Smooth muscle cell (in vitro differentiated cells): ENCODE results near the gene OR10H1. TPM values are rescaled to one million over a fixed set of nuclear protein-coding genes. Genes with fewer than 3 reads are reported as not detected.
"Not testable (repeated sequence)": the region's sequence is repeated elsewhere in the genome, so short reads cannot be mapped to it uniquely, and the experiment has no call there.

Experiments used
- DNase-seq: peaks from one replicate; lab custom pipeline; 2025; ENCODE audit not compliant: unreplicated experiment; lab: John Stamatoyannopoulos, UW
- H2AFZ ChIP-seq: fragments of 200-600 bp; sonication (generic); 2 replicates; pipeline ENCODE4 v1.6.0; 2016; ENCODE audit warnings: antibody characterized with exemption, low read depth, mild to moderate bottlenecking
- H3F3A ChIP-seq: fragments of 200-600 bp; sonication (generic); 2 replicates; pipeline ENCODE4 v1.6.0; 2017; ENCODE audit warnings: antibody characterized with exemption, low read depth
- H3K27ac ChIP-seq: fragments of 200-600 bp; sonication (generic); 2 replicates; pipeline ENCODE4 v1.5.1; 2016; ENCODE audit warnings: low read depth, mild to moderate bottlenecking
- H3K27me3 ChIP-seq: fragments of 200-600 bp; sonication (generic); 2 replicates; pipeline ENCODE4 v1.6.1; 2016; ENCODE audit warnings: low read depth, mild to moderate bottlenecking
- H3K36me3 ChIP-seq: fragments of 200-600 bp; sonication (generic); 2 replicates; pipeline ENCODE4 v1.5.1; 2016; ENCODE audit warnings: low read depth
- H3K4me1 ChIP-seq: fragments of 200-600 bp; sonication (generic); 2 replicates; pipeline ENCODE4 v1.5.1; 2016; ENCODE audit warnings: low read depth
- H3K4me2 ChIP-seq: fragments of 200-600 bp; sonication (generic); 2 replicates; pipeline ENCODE4 v1.6.0; 2016; ENCODE audit warnings: mild to moderate bottlenecking
- H3K4me3 ChIP-seq: fragments of 200-600 bp; sonication (generic); 2 replicates; pipeline ENCODE4 v1.5.1; 2016; ENCODE audit warnings: mild to moderate bottlenecking
- H3K79me2 ChIP-seq: fragments of 200-600 bp; sonication (generic); 2 replicates; pipeline ENCODE4 v1.6.0; 2016; ENCODE audit warnings: low read depth, mild to moderate bottlenecking
- H3K9ac ChIP-seq: fragments of 200-600 bp; sonication (generic); 2 replicates; pipeline ENCODE4 v1.6.0; 2016; ENCODE audit warnings: low read depth
- H3K9me3 ChIP-seq: fragments of 200-600 bp; sonication (generic); replicated peaks from 2 replicates; pipeline ENCODE4 v1.5.1; 2016; ENCODE audit warnings: low read depth
- H4K20me1 ChIP-seq: fragments of 200-600 bp; sonication (generic); 2 replicates; pipeline ENCODE4 v1.6.0; 2016; ENCODE audit warnings: low read depth
- CTCF ChIP-seq: fragments of 200-600 bp; sonication (generic); IDR thresholded peaks from 2 replicates; pipeline ENCODE4 v1.5.1; 2017; ENCODE audit warnings: borderline replicate concordance, mild to moderate bottlenecking, antibody characterized with exemption; ENCODE audit not compliant: insufficient read depth, poor library complexity, severe bottlenecking
- WGBS: methylation state at CpG from one replicate; pipeline ENCODE4 v1.1.7; 2016; ENCODE audit warnings: low lambda C conversion rate; 5-methylcytosine and 5-hydroxymethylcytosine counted together
- polyA plus RNA-seq: library from polyadenylated mRNA; unstranded; fragments of >200 nt; fragmentation: Nextera tagmentation; extraction: Ambion mirVana; gene quantifications from 2 replicates; pipeline ENCODE4 v1.2.1, GENCODE V29; 2016
- total RNA-seq: library from RNA; depleted of rRNA; stranded (reverse); fragments of >200 nt; gene quantifications from 2 replicates; pipeline ENCODE4 v1.2.3, GENCODE V29; 2014

OR10H1 gene
- total and polyA plus RNA-seq, 2 experiments from 2014 or later: not detected

- Histone ChIP-seq H3K9ac (no peak overlapping the region), H3K36me3 (no peaks in the 10 kb centered on the region), H3K4me2 (no peak overlapping the region), H3K79me2 (no peaks in the 10 kb centered on the region), H3K9me3 (peaks cover 10% of the 10 kb centered on the region), H2AFZ (no peak overlapping the region), H3K27me3 (no peaks in the 10 kb centered on the region), H3K4me3 (no peak overlapping the region), H4K20me1 (no peaks in the 10 kb centered on the region), H3F3A (no peaks in the 10 kb centered on the region), H3K27ac (no peak overlapping the region), H3K4me1 (no peaks in the 10 kb centered on the region)
- 89% methylated on average over 3 of the region's 3 CpGs for WGBS
- no peak for DNase-seq
- no peak for TF ChIP-seq CTCF
Observed at GRCh38 chr19:15838351-15838750, 22.9 kb upstream of the OR10H1 start.

DNA sequence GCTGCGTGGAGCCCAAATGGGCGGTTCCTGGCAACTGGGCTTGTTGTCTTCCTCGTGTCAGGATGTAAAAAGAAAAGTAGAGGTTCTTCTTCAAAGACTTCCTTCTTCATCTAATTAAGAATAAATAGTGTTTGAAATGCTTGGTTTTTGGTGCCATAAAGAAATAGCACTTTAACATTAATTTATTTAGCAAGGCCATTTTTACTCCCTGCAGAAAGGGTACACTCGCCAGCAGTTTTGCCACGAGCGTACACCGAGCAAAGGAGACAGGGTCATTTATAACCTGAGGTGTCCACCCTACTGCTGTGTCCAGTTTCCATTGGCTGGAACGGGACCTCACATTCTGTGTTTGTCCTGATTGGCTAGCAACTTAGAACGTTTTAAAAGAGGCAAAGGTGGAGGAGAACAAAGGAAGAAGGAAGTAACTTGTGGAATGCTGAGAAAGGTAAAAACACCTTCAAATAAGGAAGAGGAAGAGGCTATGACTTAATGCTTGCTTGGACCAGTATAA, 21.8 kb upstream of the OR10H1 start:
- Histone ChIP-seq H3K9me3 (peaks cover 4% of the 10 kb centered on the region), H3K4me1 (no peaks in the 10 kb centered on the region), H2AFZ (no peak overlapping the region), H3K9ac (no peak overlapping the region), H3K79me2 (no peaks in the 10 kb centered on the region), H3K4me3 (no peak overlapping the region), H3K4me2 (no peak overlapping the region), H3K36me3 (no peaks in the 10 kb centered on the region), H3K27me3 (no peaks in the 10 kb centered on the region), H3K27ac (no peak overlapping the region), H4K20me1 (no peaks in the 10 kb centered on the region), H3F3A (no peaks in the 10 kb centered on the region)
- no peak for DNase-seq
- WGBS: 78% methylated on average over 9 of the region's 9 CpGs
- no peak for TF ChIP-seq CTCF

GRCh38 chr19:15836330-15837220, 21.1 kb upstream of the OR10H1 start:
- Histone ChIP-seq H3F3A (no peaks in the 10 kb centered on the region), H4K20me1 (no peaks in the 10 kb centered on the region), H3K79me2 (no peaks in the 10 kb centered on the region), H3K4me3 (no peak overlapping the region), H3K36me3 (no peaks in the 10 kb centered on the region), H3K27ac (no peak overlapping the region), H3K9me3 (peaks cover 4% of the 10 kb centered on the region), H3K27me3 (no peaks in the 10 kb centered on the region), H3K4me2 (no peak overlapping the region), H2AFZ (no peak overlapping the region), H3K9ac (no peak overlapping the region), H3K4me1 (no peaks in the 10 kb centered on the region)
- DNase-seq: no peak
- no peak for TF ChIP-seq CTCF
- WGBS: 90% methylated on average over 45 of the region's 65 CpGs

DNA sequence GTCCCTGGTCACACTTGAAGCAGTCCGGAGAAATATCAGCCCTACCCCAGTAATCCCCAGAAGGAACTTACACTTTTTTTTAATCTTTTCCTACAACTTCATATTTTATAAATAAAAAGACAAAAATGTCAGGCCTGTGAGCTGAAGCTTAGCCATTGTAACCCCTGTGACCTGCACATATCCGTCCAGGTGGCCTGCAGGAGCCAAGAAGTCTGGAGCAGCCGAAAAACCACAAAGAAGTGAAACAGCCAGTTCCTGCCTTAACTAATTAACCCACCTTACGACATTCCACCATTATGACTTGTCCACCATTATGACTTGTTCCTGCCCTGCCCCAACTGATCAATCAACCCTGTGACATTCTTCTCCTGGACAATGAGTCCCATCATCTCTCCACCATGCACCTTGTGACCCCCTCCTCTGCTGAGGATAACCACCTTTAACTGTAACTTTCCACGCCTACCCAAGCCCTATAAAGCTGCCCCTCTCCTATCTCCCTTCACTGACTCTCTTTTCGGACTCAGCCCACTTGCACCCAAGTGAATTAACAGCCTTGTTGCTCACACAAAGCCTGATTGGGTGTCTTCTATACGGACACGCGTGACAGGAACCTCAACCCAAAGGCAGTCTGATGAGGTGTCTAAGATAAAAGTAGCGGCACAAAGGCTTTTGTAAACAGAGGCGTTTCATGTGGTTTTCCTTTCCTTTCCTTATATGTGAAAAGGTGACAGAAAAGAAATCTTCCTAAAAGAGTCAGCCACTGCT, 20.3 kb upstream of the OR10H1 start:
- H3K9me3 ChIP-seq, H3K27me3 ChIP-seq, H3K4me1 ChIP-seq, H3K9ac ChIP-seq, H2AFZ ChIP-seq, H4K20me1 ChIP-seq, H3K36me3 ChIP-seq, H3F3A ChIP-seq, H3K27ac ChIP-seq, H3K4me2 ChIP-seq, H3K4me3 ChIP-seq, DNase-seq, H3K79me2 ChIP-seq: not testable (repeated sequence)
- 81% methylated on average over 11 of the region's 11 CpGs for WGBS

- H3K27me3 ChIP-seq, DNase-seq, H3K27ac ChIP-seq, H3F3A ChIP-seq, H3K79me2 ChIP-seq, H2AFZ ChIP-seq, H4K20me1 ChIP-seq, H3K9ac ChIP-seq, H3K9me3 ChIP-seq, H3K4me3 ChIP-seq, H3K4me1 ChIP-seq, H3K4me2 ChIP-seq, H3K36me3 ChIP-seq: not testable (repeated sequence)
- WGBS: 76% methylated on average over 3 of the region's 3 CpGs
Observed at GRCh38 chr19:15834232-15834631, 18.8 kb upstream of the OR10H1 start.
